ENCODE results near the gene YY1.

YY1 gene

DNA sequence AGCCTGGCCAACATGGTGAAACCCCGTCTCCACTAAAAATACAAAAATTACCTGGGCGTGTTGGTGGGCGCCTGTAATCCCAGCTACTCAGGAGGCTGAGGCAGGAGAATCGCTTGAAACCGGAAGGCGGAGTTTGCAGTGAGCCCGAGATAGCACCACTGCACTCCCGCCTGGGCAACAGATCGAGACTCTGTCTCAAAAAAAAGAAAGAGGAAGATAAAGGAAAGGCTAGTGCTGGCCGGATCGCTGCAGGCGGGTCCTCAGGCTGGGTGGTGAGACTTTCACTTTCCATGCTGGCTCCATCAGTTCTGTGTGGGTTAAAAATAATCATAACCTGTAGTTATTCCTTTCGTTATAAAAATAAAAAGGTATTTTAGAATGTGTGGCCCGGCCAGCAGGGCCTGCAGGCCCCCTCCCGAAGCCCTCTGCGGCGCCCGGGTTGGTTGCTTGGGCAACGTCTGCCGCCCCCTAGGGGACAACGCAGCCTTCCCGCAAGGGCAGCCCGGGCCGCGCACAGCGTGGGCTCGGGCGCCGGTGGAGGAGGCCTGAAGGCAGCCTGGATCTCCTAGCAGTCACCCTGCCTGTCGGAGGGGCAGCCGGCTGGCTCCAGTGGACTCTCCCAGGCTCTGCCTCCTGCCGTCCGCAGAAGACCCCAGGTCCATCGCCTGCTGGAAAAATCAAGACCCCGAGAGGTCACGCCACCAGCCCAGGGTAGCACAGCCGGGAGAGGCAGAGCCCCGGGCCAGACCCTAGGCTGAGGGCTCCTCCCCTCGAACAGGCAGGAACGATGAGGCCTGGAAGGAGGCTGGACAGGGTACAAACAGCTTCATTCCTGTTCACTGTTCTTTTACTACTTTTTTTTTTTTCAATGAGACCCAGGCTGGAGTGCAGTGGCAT, 79.2 kb downstream of the YY1 start:
- DNase-seq: no peak

DNA sequence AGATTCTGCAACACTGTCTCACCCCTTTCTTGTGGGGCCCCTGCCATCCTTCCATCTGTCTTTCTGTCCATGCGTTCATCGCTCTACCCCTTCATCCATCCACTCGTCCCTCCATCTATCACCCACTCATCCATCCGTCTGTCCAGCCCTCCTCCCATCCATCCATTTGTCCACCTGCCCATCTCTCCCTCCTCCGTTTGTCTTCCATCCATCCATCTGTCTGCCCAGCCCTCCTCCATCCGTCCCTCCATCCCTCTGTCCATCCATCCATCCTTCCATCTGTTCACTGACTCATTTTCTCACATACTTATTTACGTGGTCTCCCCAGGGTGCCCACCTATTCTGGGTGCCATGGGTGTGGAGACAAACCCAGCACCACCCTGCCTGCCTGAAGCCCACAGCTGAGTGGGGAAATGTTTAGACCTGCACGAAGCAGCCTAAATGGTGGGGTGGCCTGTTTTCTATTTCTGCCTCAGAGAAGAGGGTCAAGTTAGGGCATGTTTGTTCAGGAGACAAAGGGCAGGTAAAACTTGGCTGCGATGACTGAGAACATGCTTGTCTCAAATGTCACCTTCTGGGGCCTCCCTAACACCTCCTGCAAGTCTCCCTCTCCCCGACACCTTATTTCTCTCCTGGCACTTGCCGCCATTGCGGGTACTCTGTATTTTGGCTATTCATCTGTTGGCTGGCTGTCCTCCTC, 81.4 kb downstream of the YY1 start:
- no peak for DNase-seq

DNA sequence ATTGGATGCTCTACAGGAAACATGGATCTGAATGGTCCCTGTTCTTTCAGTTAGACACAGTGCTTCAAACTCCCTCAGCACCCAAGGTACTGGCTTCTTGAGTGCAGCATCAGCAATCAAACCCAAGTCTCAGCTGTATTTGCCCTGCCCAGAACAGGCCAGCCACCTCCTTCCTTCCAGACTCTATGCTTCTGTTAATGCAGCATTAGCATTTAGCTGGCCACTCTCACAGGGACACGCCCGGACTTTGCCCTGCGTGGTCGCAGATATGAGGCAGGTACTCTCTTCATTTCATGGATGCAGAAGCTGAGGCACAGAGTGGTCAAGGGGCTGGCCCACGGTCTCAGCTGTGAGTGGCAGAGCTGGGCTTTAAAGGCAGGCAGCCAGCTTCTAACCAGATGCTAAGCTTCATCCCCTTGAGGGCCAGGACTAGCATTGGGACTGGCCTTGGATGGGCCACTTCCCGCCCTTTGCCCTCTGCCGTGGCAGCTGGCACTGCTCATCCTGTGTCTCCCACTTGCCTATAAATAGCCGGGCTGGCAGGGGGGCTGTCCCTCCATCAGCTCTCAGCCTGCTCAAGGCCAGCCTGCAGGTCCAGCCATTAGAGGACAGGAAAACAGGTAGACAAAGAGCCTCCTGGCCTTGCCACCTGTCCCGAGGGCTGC, 82.7 kb downstream of the YY1 start:
- DNase-seq: no peak

- DNase-seq: no peak
Observed at GRCh38 chr14:100322138-100322957, 83.4 kb downstream of the YY1 start.

GRCh38 chr14:100323121-100323941, 84.4 kb downstream of the YY1 start, which contains the start of gene SLC25A47:
SLC25A47 (plus strand) TSS chr14:100323339; CDS start chr14:100323415, 76 bp downstream.
- no peak for DNase-seq

GRCh38 chr14:100323942-100324307, 85.0 kb downstream of the YY1 start:
- no peak for DNase-seq

DNA sequence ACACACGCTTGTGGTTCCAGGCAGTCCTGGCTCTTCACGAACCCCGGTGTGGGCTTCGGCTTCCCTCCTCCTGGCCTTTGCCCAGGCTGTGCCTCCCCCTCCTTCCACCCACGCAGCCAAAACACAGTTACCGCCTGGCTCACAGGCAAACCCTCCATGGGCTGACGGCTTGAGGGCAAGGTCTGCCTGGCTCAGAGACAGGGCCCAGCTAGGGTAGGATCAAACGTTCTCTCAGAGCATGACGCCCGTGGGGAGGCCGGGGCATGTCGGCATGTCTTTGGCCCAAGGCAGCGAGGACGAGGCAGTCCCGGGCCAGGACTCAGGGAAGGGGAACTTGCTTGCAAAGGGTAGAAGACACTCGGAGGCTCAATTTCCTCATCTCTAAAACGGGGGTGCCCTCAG, 86.3 kb downstream of the YY1 start:
- DNase-seq: no peak

DNA sequence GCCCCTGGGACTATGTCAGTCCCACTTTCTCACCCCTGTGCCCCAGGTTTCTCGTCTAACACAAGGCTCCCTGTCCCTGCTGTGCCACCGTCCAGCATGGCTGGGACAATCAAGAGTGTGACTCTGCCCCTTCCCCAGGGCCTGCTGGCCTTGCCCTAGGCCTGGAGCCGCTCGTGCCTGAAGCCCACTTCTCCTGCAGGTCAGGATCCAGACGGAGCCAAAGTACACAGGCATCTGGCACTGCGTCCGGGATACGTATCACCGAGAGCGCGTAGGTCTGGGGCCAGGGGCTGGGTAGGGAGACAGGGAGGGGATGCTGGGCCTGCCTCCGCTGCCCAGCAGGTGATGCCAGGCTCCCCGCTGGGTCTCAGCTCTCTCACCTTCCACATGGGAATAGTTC, 87.0 kb downstream of the YY1 start:
- no peak for DNase-seq

- DNase-seq: no peak
Observed at GRCh38 chr14:100327128-100327527, 88.2 kb downstream of the YY1 start.

GRCh38 chr14:100328495-100329163, 89.7 kb downstream of the YY1 start:
- no peak for DNase-seq

DNA sequence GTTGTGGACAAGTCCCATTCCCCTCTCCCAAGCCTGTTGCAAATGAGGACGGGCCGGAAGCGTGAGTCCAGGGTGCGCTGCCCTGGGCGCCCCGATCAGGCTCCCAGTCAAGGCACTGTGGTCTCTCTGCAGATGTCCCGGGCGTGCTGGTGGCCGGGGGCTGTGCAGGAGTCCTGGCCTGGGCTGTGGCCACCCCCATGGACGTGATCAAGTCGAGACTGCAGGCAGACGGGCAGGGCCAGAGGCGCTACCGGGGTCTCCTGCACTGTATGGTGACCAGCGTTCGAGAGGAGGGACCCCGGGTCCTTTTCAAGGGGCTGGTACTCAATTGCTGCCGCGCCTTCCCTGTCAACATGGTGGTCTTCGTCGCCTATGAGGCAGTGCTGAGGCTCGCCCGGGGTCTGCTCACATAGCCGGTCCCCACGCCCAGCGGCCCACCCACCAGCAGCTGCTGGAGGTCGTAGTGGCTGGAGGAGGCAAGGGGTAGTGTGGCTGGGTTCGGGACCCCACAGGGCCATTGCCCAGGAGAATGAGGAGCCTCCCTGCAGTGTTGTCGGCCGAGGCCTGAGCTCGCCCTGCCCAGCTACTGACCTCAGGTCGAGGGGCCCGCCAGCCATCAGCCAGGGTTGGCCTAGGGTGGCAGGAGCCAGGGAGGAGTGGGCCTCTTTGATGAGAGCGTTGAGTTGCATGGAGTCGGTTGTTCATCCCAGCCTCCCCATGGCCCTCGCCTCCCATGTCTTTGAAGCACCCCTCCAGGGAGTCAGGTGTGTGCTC, 90.5 kb downstream of the YY1 start:
- no peak for DNase-seq

DNA sequence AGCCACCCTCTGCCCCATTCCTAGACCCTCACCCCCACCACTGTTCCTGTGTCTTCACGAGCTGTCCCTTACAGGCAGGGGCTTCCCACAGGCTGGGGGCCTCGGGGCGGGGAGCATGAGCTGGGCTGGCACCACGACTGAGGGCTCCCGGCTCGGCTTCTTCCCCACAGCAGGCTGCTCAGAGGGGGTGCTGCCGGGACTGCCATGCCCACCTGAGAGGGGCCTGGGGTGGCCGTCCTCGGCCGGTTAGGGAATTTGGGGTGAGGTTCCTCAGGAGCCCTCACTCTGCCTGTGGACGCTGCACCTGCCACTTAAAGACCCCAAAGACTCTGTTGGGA, 91.0 kb downstream of the YY1 start:
- DNase-seq: no peak

GRCh38 chr14:100330388-100330931, 91.5 kb downstream of the YY1 start:
- peak; percentile 66 for DNase-seq

GRCh38 chr14:100332071-100332639, 93.2 kb downstream of the YY1 start:
- no peak for DNase-seq

Measured in NCI-H345 (cell line).